Spleen (tissue), 7 donors: ENCODE results near the gene SASH3.

ENCODE experiments used
- CTCF ChIP-seq, 11 experiments: fragments of 200-600 bp in 7 of 11; fragments of 450-650 bp in 4 of 11; sonication (generic) in 4 of 11; IDR thresholded peaks in 8 of 11; conservative IDR thresholded peaks in 3 of 11; 1 replicate in 7 of 11; 2 replicates in 4 of 11; pipeline versions ENCODE4 v1.4.0 to v1.8.0; 2016 to 2021; ENCODE audit warnings: antibody characterized with exemption in 11 of 11, inconsistent platforms in 4 of 11, mild to moderate bottlenecking in 1 of 11
- POLR2A ChIP-seq, 3 donors: fragments of 450-650 bp; IDR thresholded peaks; one replicate each; pipeline ENCODE4 v1.5.1; 2017; ENCODE audit warnings: antibody characterized with exemption in 3 of 3, mild to moderate bottlenecking in 1 of 3
- POLR2AphosphoS5 ChIP-seq, 3 donors: sonication (generic); formaldehyde crosslinking; IDR thresholded peaks; one replicate each; pipeline ENCODE4 v1.5.1; 2017; ENCODE audit warnings: antibody characterized with exemption in 3 of 3
- donor health status: DM: no; HTN: no; CAD: no; lungs with moderate emphysema.
- donor health status: DM: no; HTN: no; CAD: no.
- donor health status: DM: no; HTN: no; CAD: no.

GRCh38 chrX:129741880-129742758, 37.6 kb upstream of the SASH3 start:
- TF ChIP-seq CTCF (IDR thresholded peaks at IDR 0.05 in 8 of 11, conservative IDR thresholded peaks at IDR 0.05 in 3 of 11) = no peak
- TF ChIP-seq POLR2A (IDR thresholded peaks at IDR 0.05) = no peak
- TF ChIP-seq POLR2AphosphoS5 (IDR thresholded peaks at IDR 0.05) = no peak
